Measurements from ENCODE around the gene OGFOD3. TPM values are rescaled to one million over a fixed set of nuclear protein-coding genes. Genes with fewer than 3 reads are reported as not detected.

Gene OGFOD3
- total RNA-seq, 4 donors from 2014 or later = 13.0 to 28.7 (median 23.2) TPM

- no peak for TF ChIP-seq POLR2A (IDR thresholded peaks at IDR 0.05)
- TF ChIP-seq CTCF (IDR thresholded peaks at IDR 0.05) = peak in 1 of 3 donors; percentile 67
- peak; percentile 79 to 96 for DNase-seq (ENCODE audit: low spot score in 2 of 2)
- WGBS, 2 donors = 34 to 41% methylated on average over 17 to 26 of the region's 26 CpGs
- intact Hi-C loops (cut with DNase I; ENCODE audit: low total_unique reads) = loop anchor here (5.0 to 10.0 kb wide), 3 partner anchors 60 to 423 kb away; no protein-coding TSS in a partner anchor
- no peak overlapping the region for H3K4me3 ChIP-seq (ENCODE audit: low read depth, poor library complexity, severe bottlenecking)
Measured at GRCh38 chr17:82351713-82352488, 66.5 kb downstream of the OGFOD3 start.

- WGBS, 2 donors = 52 to 69% methylated on average over 20 to 21 of the region's 21 CpGs
- DNase-seq (ENCODE audit: low spot score in 2 of 2) = no peak
- intact Hi-C loops (cut with DNase I; ENCODE audit: low total_unique reads) = loop anchor here (5.0 to 10.0 kb wide), 3 partner anchors 61 to 424 kb away; no protein-coding TSS in a partner anchor
- H3K4me3 ChIP-seq (ENCODE audit: low read depth, poor library complexity, severe bottlenecking) = no peak overlapping the region
- TF ChIP-seq POLR2A (IDR thresholded peaks at IDR 0.05) (no peak), CTCF (IDR thresholded peaks at IDR 0.05) (no peak)
Measured at GRCh38 chr17:82351254-82351712, 67.1 kb downstream of the OGFOD3 start.

GRCh38 chr17:82350182-82351030, 68.0 kb downstream of the OGFOD3 start:
- 79 to 81% methylated on average over 26 to 28 of the region's 28 CpGs for WGBS, 2 donors
- no peak overlapping the region for H3K4me3 ChIP-seq (ENCODE audit: low read depth, poor library complexity, severe bottlenecking)
- intact Hi-C loops (cut with DNase I; ENCODE audit: low total_unique reads) = loop anchor here (5.0 to 10.0 kb wide), 3 partner anchors 62 to 424 kb away; no protein-coding TSS in a partner anchor
- DNase-seq (ENCODE audit: low spot score in 2 of 2) = no peak
- no peak for TF ChIP-seq POLR2A (IDR thresholded peaks at IDR 0.05)
- no peak for TF ChIP-seq CTCF (IDR thresholded peaks at IDR 0.05)

GRCh38 chr17:82349287-82349701, 69.1 kb downstream of the OGFOD3 start:
- DNase-seq (ENCODE audit: low spot score in 2 of 2) = no peak

GRCh38 chr17:82348866-82349265, 69.5 kb downstream of the OGFOD3 start:
- no peak for TF ChIP-seq POLR2A (IDR thresholded peaks at IDR 0.05)
- TF ChIP-seq CTCF (IDR thresholded peaks at IDR 0.05) = no peak
- intact Hi-C loops (cut with DNase I; ENCODE audit: low total_unique reads) = no loop called here
- WGBS, 2 donors = 41 to 57% methylated on average over 11 of the region's 11 CpGs
- no peak for DNase-seq (ENCODE audit: low spot score in 2 of 2)
- H3K4me3 ChIP-seq (ENCODE audit: low read depth, poor library complexity, severe bottlenecking) = no peak overlapping the region

More at GRCh38 chr17:82349287-82349701, 69.1 kb downstream of the OGFOD3 start:
- 35 to 51% methylated on average over 11 of the region's 11 CpGs for WGBS, 2 donors
- intact Hi-C loops (cut with DNase I; ENCODE audit: low total_unique reads) = no loop called here
- no peak for TF ChIP-seq CTCF (IDR thresholded peaks at IDR 0.05)
- TF ChIP-seq POLR2A (IDR thresholded peaks at IDR 0.05) = no peak
- no peak overlapping the region for H3K4me3 ChIP-seq (ENCODE audit: low read depth, poor library complexity, severe bottlenecking)
